Raji (cell line): ENCODE measurements around the gene GPD1.

Source experiments
- POLR2A ChIP-seq: IDR thresholded peaks from 2 replicates; pipeline ENCODE4 v1.6.1; 2011; ENCODE audit warnings: low read depth, low read length, control low read depth; ENCODE audit not compliant: insufficient read depth

GPD1 gene

DNA sequence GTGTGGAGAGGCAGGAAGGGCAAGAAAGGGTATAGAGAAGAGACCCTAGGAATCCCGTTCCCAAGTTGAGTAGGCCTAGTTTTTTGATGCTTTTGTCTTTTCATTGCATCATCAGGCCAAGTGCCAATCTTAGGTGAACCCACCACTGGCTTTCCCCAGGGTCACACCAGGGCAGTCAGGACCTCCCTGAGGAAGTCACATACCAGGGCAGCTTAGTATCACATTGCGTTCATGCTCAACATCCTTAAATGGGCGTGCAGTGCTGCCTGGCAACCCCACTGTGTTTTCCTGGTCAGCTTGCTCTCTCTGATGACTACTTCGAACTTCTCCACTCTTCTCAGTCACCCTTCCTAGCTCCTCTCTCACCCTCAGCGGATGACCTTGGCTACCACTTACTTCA lies 37.4 kb upstream of the GPD1 start:
- no peak for TF ChIP-seq POLR2A

- TF ChIP-seq POLR2A: no peak
Measured at GRCh38 chr12:50069069-50069468, 34.7 kb upstream of the GPD1 start.

GRCh38 chr12:50069539-50069938 lies 34.3 kb upstream of the GPD1 start:
- no peak for TF ChIP-seq POLR2A

- TF ChIP-seq POLR2A: no peak
Measured at GRCh38 chr12:50070314-50071060, 33.3 kb upstream of the GPD1 start.

- no peak for TF ChIP-seq POLR2A
Measured at GRCh38 chr12:50072198-50072907, 31.5 kb upstream of the GPD1 start.

- TF ChIP-seq POLR2A: no peak
Measured at GRCh38 chr12:50073206-50073605, 30.6 kb upstream of the GPD1 start.

DNA sequence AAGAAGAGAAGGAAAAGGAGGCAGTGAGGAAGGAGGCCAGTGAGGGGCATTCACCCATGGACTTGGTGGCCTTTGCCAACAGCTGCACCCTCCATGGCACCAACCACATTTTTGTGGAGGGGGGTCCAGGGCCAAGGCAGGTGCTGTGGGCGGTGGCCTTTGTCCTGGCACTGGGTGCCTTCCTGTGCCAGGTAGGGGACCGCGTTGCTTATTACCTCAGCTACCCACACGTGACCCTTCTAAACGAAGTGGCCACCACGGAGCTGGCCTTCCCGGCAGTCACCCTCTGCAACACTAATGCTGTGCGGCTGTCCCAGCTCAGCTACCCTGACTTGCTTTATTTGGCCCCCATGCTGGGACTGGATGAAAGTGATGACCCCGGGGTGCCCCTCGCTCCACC lies 30.1 kb upstream of the GPD1 start:
- no peak for TF ChIP-seq POLR2A

DNA sequence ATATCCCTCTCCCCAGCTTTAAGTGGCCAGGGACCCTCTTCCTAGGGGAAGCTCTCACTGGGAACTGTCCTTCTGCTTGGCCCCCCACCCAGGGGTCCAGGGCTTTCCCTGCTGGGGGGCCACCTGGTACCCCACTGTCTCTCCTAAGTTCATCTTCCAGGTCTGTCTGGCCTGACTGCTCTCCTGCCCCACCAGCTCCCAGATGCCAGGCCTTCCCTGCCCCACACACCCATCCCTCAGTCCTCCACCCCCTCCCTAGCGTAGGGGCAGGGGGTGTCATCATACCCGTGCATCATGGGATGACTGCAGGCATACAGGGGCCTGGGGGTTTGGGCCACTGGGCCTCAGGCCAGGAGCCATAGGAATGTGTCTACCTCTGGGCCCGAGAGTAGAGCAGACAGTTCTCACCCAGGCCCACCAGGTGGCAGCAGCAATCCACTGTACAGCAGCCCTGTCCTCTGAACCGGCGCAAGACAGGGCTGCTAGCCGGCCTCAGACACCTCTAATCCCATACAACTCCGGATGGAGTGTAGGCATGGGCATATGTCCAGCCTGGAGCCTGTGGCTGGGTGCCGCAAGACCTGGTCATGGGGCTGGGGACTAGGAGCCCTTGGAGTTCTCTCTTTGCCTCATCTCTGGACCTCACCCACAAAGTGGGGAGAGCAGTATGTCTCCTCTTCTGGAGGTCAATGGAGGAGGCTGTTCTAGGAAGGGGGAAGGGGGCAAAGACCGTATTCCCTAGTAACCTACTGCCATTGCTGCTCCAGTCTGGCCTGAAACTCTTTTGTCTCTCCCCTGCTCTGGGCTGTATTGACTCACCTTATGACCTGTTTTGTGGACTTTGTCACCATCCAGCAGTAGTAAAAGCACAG lies 28.6 kb upstream of the GPD1 start:
- TF ChIP-seq POLR2A: no peak

GRCh38 chr12:50075808-50076170 lies 28.0 kb upstream of the GPD1 start:
- no peak for TF ChIP-seq POLR2A

- no peak for TF ChIP-seq POLR2A
Measured at GRCh38 chr12:50077099-50077498, 26.7 kb upstream of the GPD1 start.

DNA sequence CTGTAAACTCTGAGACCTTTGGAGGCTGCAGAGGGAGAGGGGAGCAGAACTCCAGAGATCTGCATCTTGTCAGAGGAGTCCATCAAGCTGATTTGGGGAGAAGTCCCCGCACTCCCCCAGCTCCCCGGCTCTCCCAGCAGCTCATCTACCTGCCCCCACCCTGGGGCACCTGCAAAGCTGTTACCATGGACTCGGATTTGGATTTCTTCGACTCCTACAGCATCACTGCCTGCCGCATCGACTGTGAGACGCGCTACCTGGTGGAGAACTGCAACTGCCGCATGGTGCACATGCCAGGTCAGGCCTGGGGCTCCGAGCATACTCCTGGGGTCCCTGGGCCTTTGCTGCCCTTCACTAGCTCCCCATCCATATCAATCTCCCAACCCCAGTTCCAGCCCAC lies 25.5 kb upstream of the GPD1 start:
- no peak for TF ChIP-seq POLR2A

DNA sequence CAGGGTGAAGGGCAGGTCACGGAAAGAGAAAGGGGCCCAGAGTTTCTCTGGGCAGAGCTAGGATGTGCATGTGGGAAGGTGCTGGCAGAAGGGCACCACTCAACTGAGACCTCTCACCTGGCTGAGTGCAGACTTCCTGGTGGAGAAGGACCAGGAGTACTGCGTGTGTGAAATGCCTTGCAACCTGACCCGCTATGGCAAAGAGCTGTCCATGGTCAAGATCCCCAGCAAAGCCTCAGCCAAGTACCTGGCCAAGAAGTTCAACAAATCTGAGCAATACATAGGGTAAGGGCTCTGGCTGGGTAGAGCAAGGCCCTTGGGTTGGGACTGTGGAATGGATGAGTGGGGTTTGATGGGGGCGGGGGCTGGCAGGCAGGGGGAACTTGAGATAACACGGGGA lies 24.0 kb upstream of the GPD1 start:
- TF ChIP-seq POLR2A: no peak

- no peak for TF ChIP-seq POLR2A
Measured at GRCh38 chr12:50081096-50081808, 22.6 kb upstream of the GPD1 start.

- TF ChIP-seq POLR2A: no peak
Measured at GRCh38 chr12:50082644-50083043, 21.2 kb upstream of the GPD1 start.

GRCh38 chr12:50083301-50083700 lies 20.5 kb upstream of the GPD1 start:
- no peak for TF ChIP-seq POLR2A
